OCI-LY1 (cell line): ENCODE results near the gene PDE9A.

Source experiments
- H2AFZ ChIP-seq: fragments of 200-600 bp; sonication (generic), shearing (Covaris generic); 2 replicates; pipeline ENCODE4 v1.6.0; 2014; ENCODE audit warnings: antibody characterized with exemption, mild to moderate bottlenecking, low read length
- H3F3A ChIP-seq: fragments of 200-600 bp; sonication (generic), shearing (Covaris generic); 2 replicates; pipeline ENCODE4 v1.6.0; 2014; ENCODE audit warnings: mild to moderate bottlenecking, antibody characterized with exemption, low read length, moderate library complexity; ENCODE audit not compliant: insufficient read depth
- H3K27ac ChIP-seq: fragments of 200-600 bp; sonication (generic); 2 replicates; pipeline ENCODE4 v1.5.1; 2014; ENCODE audit warnings: low read length, mixed run types, mild to moderate bottlenecking, low read depth; ENCODE audit not compliant: poor library complexity, severe bottlenecking
- H3K27me3 ChIP-seq: fragments of 200-600 bp; sonication (generic); 2 replicates; pipeline ENCODE4 v1.6.0; 2014; ENCODE audit warnings: antibody characterized with exemption, mild to moderate bottlenecking, low read length, moderate library complexity; ENCODE audit not compliant: insufficient read depth
- H3K36me3 ChIP-seq: fragments of 200-600 bp; sonication (generic); 2 replicates; pipeline ENCODE4 v1.6.1; 2014; ENCODE audit warnings: mild to moderate bottlenecking, antibody characterized with exemption, low read length, moderate library complexity, mixed read lengths; ENCODE audit not compliant: insufficient read depth
- H3K4me1 ChIP-seq: fragments of 200-600 bp; sonication (generic); 2 replicates; pipeline ENCODE4 v1.5.1; 2014; ENCODE audit warnings: mild to moderate bottlenecking, low read length, moderate library complexity; ENCODE audit not compliant: insufficient read depth, severe bottlenecking
- H3K4me2 ChIP-seq: fragments of 200-600 bp; sonication (generic), shearing (Covaris generic); 2 replicates; pipeline ENCODE4 v1.6.1; 2014; ENCODE audit warnings: low read length
- H3K4me3 ChIP-seq: fragments of 200-600 bp; sonication (generic); 2 replicates; pipeline ENCODE4 v1.5.1; 2014; ENCODE audit warnings: low read length, low read depth, mild to moderate bottlenecking, mixed read lengths; ENCODE audit not compliant: poor library complexity, severe bottlenecking
- H3K79me2 ChIP-seq: fragments of 200-600 bp; shearing (Covaris generic); 2 replicates; pipeline ENCODE4 v1.6.1; 2016; ENCODE audit warnings: mixed run types, low read length, mixed read lengths; ENCODE audit not compliant: insufficient read depth
- H3K9ac ChIP-seq: fragments of 200-600 bp; sonication (generic), shearing (Covaris generic); 2 replicates; pipeline ENCODE4 v1.6.1; 2014; ENCODE audit warnings: mild to moderate bottlenecking, low read length, mixed read lengths
- H3K9me2 ChIP-seq: fragments of 200-600 bp; sonication (generic), shearing (Covaris generic); 2 replicates; pipeline ENCODE4 v1.6.1; 2014; ENCODE audit warnings: low read depth, mild to moderate bottlenecking, low read length, mixed read lengths
- H3K9me3 ChIP-seq: fragments of 200-600 bp; shearing (Covaris generic); 2 replicates; pipeline ENCODE4 v1.6.1; 2014; ENCODE audit warnings: low read length, mixed read lengths
- H4K20me1 ChIP-seq: fragments of 200-600 bp; sonication (generic), shearing (Covaris generic); 2 replicates; pipeline ENCODE4 v1.6.0; 2016; ENCODE audit warnings: mild to moderate bottlenecking, low read length; ENCODE audit not compliant: insufficient read depth
- EZH2 ChIP-seq: fragments of 200-600 bp; sonication (generic), shearing (Covaris generic); IDR thresholded peaks from 2 replicates; pipeline ENCODE4 v1.8.0; 2017; ENCODE audit warnings: borderline replicate concordance, mixed run types, mild to moderate bottlenecking, antibody characterized with exemption, low read length, moderate library complexity, mixed read lengths
- TF ChIP-seq, protein P1 (sequence below): fragments of 200-600 bp; sonication (generic), shearing (Covaris generic); IDR thresholded peaks from 2 replicates; pipeline ENCODE4 v1.5.1; 2017; ENCODE audit warnings: mild to moderate bottlenecking, antibody characterized with exemption, low read length, moderate library complexity, mixed read lengths

The PDE9A gene

DNA sequence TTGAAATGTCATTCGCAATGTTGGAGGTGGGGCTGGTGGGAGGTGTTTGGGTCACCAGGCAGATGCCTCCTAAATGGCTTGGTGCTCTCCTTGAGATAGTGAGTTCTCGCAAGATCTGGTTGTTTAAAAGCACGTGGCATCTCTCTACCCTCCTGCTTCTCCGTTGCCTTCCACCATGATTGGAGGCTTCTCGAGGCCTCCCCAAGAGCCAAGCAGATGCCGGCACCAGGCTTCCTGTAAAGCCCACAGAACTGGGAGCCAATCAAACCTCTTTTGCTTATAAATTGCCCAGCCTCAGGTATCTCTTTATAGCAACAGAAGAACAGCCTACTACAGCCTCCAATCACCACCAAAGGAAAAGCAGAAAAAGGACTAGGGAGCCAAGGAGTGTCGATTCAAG is 80.5 kb downstream of the PDE9A start:
- H3K79me2 ChIP-seq: no peaks in the 10 kb centered on the region
- H3K4me2 ChIP-seq: no peak overlapping the region
- H3F3A ChIP-seq: no peaks in the 10 kb centered on the region
- H3K4me3 ChIP-seq: no peak overlapping the region
- peaks cover 22% of the 10 kb centered on the region; the same call in 1 of the 2 replicates for H3K27me3 ChIP-seq
- no peaks in the 10 kb centered on the region for H3K9me3 ChIP-seq
- H4K20me1 ChIP-seq: no peaks in the 10 kb centered on the region
- TF ChIP-seq EZH2: no peak
- TF ChIP-seq, protein P1, sequence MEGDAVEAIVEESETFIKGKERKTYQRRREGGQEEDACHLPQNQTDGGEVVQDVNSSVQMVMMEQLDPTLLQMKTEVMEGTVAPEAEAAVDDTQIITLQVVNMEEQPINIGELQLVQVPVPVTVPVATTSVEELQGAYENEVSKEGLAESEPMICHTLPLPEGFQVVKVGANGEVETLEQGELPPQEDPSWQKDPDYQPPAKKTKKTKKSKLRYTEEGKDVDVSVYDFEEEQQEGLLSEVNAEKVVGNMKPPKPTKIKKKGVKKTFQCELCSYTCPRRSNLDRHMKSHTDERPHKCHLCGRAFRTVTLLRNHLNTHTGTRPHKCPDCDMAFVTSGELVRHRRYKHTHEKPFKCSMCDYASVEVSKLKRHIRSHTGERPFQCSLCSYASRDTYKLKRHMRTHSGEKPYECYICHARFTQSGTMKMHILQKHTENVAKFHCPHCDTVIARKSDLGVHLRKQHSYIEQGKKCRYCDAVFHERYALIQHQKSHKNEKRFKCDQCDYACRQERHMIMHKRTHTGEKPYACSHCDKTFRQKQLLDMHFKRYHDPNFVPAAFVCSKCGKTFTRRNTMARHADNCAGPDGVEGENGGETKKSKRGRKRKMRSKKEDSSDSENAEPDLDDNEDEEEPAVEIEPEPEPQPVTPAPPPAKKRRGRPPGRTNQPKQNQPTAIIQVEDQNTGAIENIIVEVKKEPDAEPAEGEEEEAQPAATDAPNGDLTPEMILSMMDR: no peak
- no peak overlapping the region for H3K9ac ChIP-seq
- H2AFZ ChIP-seq: no peak overlapping the region
- no peak overlapping the region for H3K27ac ChIP-seq
- H3K9me2 ChIP-seq: no peaks in the 10 kb centered on the region
- H3K4me1 ChIP-seq: no peaks in the 10 kb centered on the region
- no peaks in the 10 kb centered on the region for H3K36me3 ChIP-seq

- H3K79me2 ChIP-seq: no peaks in the 10 kb centered on the region
- H3K27me3 ChIP-seq: peaks cover 17% of the 10 kb centered on the region; the same call in 1 of the 2 replicates
- no peaks in the 10 kb centered on the region for H4K20me1 ChIP-seq
- TF ChIP-seq EZH2: no peak
- TF ChIP-seq, protein P1: no peak
- H3K27ac ChIP-seq: no peak overlapping the region
- no peaks in the 10 kb centered on the region for H3F3A ChIP-seq
- H2AFZ ChIP-seq: no peak overlapping the region
- H3K9me2 ChIP-seq: no peaks in the 10 kb centered on the region
- H3K9me3 ChIP-seq: no peaks in the 10 kb centered on the region
- no peak overlapping the region for H3K4me3 ChIP-seq
- H3K4me1 ChIP-seq: no peaks in the 10 kb centered on the region
- no peaks in the 10 kb centered on the region for H3K36me3 ChIP-seq
- no peak overlapping the region for H3K4me2 ChIP-seq
- H3K9ac ChIP-seq: no peak overlapping the region
Measured at GRCh38 chr21:42734323-42734971, 81.0 kb downstream of the PDE9A start.

DNA sequence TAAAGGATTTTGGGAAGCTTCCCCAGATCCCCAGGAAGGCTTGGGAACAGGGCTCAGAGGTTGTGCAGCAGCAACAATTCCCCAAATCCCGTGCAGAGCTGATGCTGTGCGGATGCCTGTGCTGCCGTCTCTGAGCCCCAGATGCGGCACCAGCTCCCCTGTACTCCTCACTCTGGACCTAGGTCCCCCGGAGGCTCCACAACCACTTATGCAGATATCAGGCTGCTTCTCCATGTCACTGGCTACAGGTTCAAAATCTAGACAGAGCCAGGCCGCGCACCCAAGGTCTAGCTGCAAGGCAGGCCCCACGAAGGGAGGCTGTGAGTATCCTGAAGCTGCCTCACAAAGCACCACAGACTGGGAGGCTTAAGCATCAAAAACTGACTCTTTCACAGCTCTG is 81.6 kb downstream of the PDE9A start:
- Histone ChIP-seq H3K27me3 (peaks cover 13% of the 10 kb centered on the region; the same call in 1 of the 2 replicates), H3K79me2 (no peaks in the 10 kb centered on the region), H3K36me3 (no peaks in the 10 kb centered on the region), H3K4me3 (no peak overlapping the region), H4K20me1 (no peaks in the 10 kb centered on the region), H3F3A (no peaks in the 10 kb centered on the region), H2AFZ (no peak overlapping the region), H3K9me3 (no peaks in the 10 kb centered on the region), H3K27ac (no peak overlapping the region), H3K4me2 (no peak overlapping the region), H3K4me1 (no peaks in the 10 kb centered on the region), H3K9ac (no peak overlapping the region), H3K9me2 (no peaks in the 10 kb centered on the region)
- TF ChIP-seq EZH2: no peak
- TF ChIP-seq, protein P1: no peak
